ENCODE data around the gene LRP2BP. TPM values are rescaled to one million over a fixed set of nuclear protein-coding genes. Genes with fewer than 3 reads are reported as not detected.

Gene LRP2BP
- total RNA-seq, 1 experiment from 2014 or later, result 0.85 TPM

DNA sequence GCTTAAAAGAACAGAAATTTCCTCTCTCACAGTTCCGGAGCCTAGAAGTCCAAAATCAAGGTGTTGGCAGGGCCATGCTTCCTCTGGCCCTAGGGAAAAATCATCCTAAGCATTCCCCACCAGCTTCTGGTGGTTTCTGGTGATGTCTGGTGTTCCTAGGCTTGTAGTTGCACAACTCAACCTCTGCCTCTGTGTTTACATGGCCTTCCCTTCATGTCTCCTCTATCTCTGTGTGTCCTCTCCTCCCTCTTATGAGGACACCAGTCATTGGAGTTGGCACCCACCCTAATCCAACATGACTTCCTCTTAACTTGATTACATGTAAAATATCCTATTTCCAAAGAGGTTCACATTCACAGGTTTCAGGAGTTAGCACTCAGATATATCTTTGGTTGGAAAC, 15.4 kb downstream of the LRP2BP start:
- Histone ChIP-seq H3K9me2 (ENCODE audit: insufficient read depth) (no peaks in the 10 kb centered on the region), H3K27me3 (ENCODE audit: insufficient read depth, low read depth) (no peaks in the 10 kb centered on the region), H2AFZ (no peak overlapping the region), H3K4me2 (no peak overlapping the region), H3K9me3 (ENCODE audit: insufficient read depth, low read depth) (no peaks in the 10 kb centered on the region), H4K20me1 (ENCODE audit: insufficient read depth) (no peaks in the 10 kb centered on the region), H3F3A (ENCODE audit: insufficient read depth, low read depth) (peaks cover 9% of the 10 kb centered on the region; the same call in 1 of the 2 replicates), H3K4me3 (no peak overlapping the region), H3K36me3 (ENCODE audit: low read depth) (no peaks in the 10 kb centered on the region), H3K4me1 (replicated peaks; ENCODE audit: insufficient read depth) (peaks cover 25% of the 10 kb centered on the region), H3K79me2 (ENCODE audit: low read depth) (no peaks in the 10 kb centered on the region), H3K27ac (no peak overlapping the region)
- POLR2A ChIA-PET (ENCODE audit: unreplicated experiment), result no interaction called here
- intact Hi-C loops (cut with micrococcal nuclease; ENCODE audit: unreplicated experiment), result no loop called here
- TF ChIP-seq, protein P1, sequence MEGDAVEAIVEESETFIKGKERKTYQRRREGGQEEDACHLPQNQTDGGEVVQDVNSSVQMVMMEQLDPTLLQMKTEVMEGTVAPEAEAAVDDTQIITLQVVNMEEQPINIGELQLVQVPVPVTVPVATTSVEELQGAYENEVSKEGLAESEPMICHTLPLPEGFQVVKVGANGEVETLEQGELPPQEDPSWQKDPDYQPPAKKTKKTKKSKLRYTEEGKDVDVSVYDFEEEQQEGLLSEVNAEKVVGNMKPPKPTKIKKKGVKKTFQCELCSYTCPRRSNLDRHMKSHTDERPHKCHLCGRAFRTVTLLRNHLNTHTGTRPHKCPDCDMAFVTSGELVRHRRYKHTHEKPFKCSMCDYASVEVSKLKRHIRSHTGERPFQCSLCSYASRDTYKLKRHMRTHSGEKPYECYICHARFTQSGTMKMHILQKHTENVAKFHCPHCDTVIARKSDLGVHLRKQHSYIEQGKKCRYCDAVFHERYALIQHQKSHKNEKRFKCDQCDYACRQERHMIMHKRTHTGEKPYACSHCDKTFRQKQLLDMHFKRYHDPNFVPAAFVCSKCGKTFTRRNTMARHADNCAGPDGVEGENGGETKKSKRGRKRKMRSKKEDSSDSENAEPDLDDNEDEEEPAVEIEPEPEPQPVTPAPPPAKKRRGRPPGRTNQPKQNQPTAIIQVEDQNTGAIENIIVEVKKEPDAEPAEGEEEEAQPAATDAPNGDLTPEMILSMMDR (conservative IDR thresholded peaks at IDR 0.05), result no peak
- no peak for TF ChIP-seq EZH2 (IDR thresholded peaks at IDR 0.05; ENCODE audit: low read depth)
- CTCF ChIA-PET, result no interaction called here
- BruUV-seq (replicated peaks), result no TSS peak
- DNase-seq, result no peak

DNA sequence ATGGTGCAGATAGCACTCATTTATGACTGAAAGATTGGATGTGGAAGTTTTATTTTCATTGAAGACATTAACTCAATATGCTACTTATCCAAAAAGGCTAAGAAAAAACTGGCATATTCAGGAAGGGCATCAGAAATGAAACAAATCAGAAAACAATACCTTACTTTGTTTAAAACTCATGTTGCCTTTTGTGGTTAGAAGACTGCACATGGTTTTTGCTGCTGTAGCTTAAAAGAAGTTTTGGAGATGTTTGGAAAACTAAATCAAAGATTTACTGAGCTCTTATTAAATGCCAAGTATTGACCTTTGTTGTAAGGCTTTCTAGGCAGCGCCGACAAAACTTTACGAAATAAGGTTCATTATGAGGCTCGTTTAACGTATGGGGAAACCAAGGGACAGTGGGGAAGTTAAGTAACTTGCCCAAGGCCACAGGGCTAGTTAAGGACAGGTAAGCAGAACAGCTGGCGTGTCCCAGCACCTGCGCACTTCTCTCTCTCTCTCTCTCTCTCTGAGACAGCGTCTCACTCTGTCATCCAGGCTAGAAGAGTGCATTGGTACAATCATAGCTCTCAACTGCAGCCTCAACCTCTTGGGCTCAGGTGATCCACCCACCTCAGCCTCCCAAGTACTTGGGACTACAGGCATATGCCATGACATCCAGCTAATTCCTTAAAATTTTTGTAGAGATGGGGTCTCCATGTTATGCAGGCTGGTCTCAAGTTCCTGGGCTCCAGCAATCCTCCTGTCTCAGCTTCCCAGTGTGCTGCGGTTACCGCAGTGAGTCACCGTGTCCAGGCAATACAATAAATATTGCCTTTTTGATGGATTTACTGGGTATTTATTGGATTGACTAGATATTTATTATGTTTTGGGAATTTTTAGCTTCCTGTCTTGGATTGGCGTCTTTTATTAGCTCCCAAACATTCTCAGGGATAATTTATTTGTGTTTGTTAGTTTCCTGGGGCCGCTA, 16.1 kb downstream of the LRP2BP start:
- intact Hi-C loops (cut with micrococcal nuclease; ENCODE audit: unreplicated experiment), result no loop called here
- Histone ChIP-seq H3K4me1 (replicated peaks; ENCODE audit: insufficient read depth) (peaks cover 25% of the 10 kb centered on the region), H3K79me2 (ENCODE audit: low read depth) (no peaks in the 10 kb centered on the region), H3K4me2 (no peak overlapping the region), H3K9me2 (ENCODE audit: insufficient read depth) (no peaks in the 10 kb centered on the region), H3F3A (ENCODE audit: insufficient read depth, low read depth) (peaks cover 9% of the 10 kb centered on the region; the same call in 1 of the 2 replicates), H3K27me3 (ENCODE audit: insufficient read depth, low read depth) (no peaks in the 10 kb centered on the region), H4K20me1 (ENCODE audit: insufficient read depth) (no peaks in the 10 kb centered on the region), H3K27ac (no peak overlapping the region), H2AFZ (no peak overlapping the region), H3K9me3 (ENCODE audit: insufficient read depth, low read depth) (no peaks in the 10 kb centered on the region), H3K36me3 (ENCODE audit: low read depth) (no peaks in the 10 kb centered on the region), H3K4me3 (no peak overlapping the region)
- POLR2A ChIA-PET (ENCODE audit: unreplicated experiment), result interaction anchor here (0.7 kb wide), 1 partner anchor 99 kb away, joined by 3 read pairs; no protein-coding TSS in a partner anchor
- BruUV-seq (replicated peaks), result no TSS peak
- no peak for DNase-seq
- TF ChIP-seq EZH2 (IDR thresholded peaks at IDR 0.05; ENCODE audit: low read depth), result no peak
- TF ChIP-seq, protein P1 (conservative IDR thresholded peaks at IDR 0.05), result no peak
- CTCF ChIA-PET, result no interaction called here

DNA sequence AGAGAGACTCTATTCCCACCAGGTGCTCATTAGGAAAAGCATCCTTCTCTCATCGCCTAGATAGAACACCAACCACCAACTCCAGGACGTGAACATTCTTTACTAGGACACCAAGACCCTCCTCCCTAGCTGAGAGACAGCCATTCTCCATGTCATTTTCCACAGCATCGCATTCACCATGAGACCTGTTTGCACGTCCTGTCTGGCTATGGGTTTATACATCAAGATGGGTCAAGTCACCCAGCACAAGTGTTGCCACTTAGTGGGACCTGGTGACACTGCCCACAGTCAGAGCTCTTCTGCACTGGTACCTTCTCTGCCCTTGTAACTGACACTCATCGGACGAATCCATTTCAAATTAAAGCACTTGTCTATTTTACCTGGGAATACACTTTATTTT, 17.5 kb downstream of the LRP2BP start:
- no TSS peak for BruUV-seq (replicated peaks)
- intact Hi-C loops (cut with micrococcal nuclease; ENCODE audit: unreplicated experiment), result no loop called here
- H3K4me3 ChIP-seq, result no peak overlapping the region

More for the DNA sequence above, 17.5 kb downstream of the LRP2BP start:
- H3K9me2 ChIP-seq (ENCODE audit: insufficient read depth), result no peaks in the 10 kb centered on the region
- H3K79me2 ChIP-seq (ENCODE audit: low read depth), result no peaks in the 10 kb centered on the region
- no peak for TF ChIP-seq EZH2 (IDR thresholded peaks at IDR 0.05; ENCODE audit: low read depth)
- TF ChIP-seq, protein P1 (conservative IDR thresholded peaks at IDR 0.05), result no peak
- no peak overlapping the region for H2AFZ ChIP-seq
- ChIA-PET POLR2A (ENCODE audit: unreplicated experiment) (interaction anchor here (0.7 kb wide), 1 partner anchor 18 kb away, joined by 5 read pairs; the partner anchor contains the start of gene ANKRD37), CTCF (no interaction called here)
- no peaks in the 10 kb centered on the region for H3F3A ChIP-seq (ENCODE audit: insufficient read depth, low read depth)
- H4K20me1 ChIP-seq (ENCODE audit: insufficient read depth), result no peaks in the 10 kb centered on the region
- no peak for DNase-seq
- H3K27ac ChIP-seq, result no peak overlapping the region
- peaks cover 12% of the 10 kb centered on the region for H3K4me1 ChIP-seq (replicated peaks; ENCODE audit: insufficient read depth)
- no peaks in the 10 kb centered on the region for H3K27me3 ChIP-seq (ENCODE audit: insufficient read depth, low read depth)
- no peaks in the 10 kb centered on the region for H3K36me3 ChIP-seq (ENCODE audit: low read depth)
- no peaks in the 10 kb centered on the region for H3K9me3 ChIP-seq (ENCODE audit: insufficient read depth, low read depth)
- no peak overlapping the region for H3K4me2 ChIP-seq

Data from PC-9 (cell line).